HEK293T (cell line): ENCODE data around the gene BFAR.
"Not testable (repeated sequence)": the region's sequence is repeated elsewhere in the genome, so short reads cannot be mapped to it uniquely, and the experiment has no call there.

Experiments used
- BHLHE40 ChIP-seq: fragments of 450-650 bp; IDR thresholded peaks from 2 replicates; pipeline ENCODE4 v1.6.1; 2016; ENCODE audit warnings: mild to moderate bottlenecking, moderate library complexity, borderline replicate concordance
- CTBP1 ChIP-seq: fragments of 450-650 bp; IDR thresholded peaks from 2 replicates; pipeline ENCODE4 v1.6.1; 2016; ENCODE audit warnings: borderline replicate concordance
- FOXA1 ChIP-seq: fragments of 450-650 bp; IDR thresholded peaks from 2 replicates; pipeline ENCODE4 v1.6.1; 2016; ENCODE audit warnings: mild to moderate bottlenecking
- FOXK2 ChIP-seq: fragments of 450-650 bp; IDR thresholded peaks from 2 replicates; pipeline ENCODE4 v1.6.1; 2016; ENCODE audit warnings: mild to moderate bottlenecking
- FOXM1 ChIP-seq: fragments of 450-650 bp; IDR thresholded peaks from 2 replicates; pipeline ENCODE4 v1.6.1; 2017; ENCODE audit warnings: mild to moderate bottlenecking, borderline replicate concordance
- HDGF ChIP-seq: fragments of 450-650 bp; IDR thresholded peaks from 2 replicates; pipeline ENCODE4 v1.6.1; 2017; ENCODE audit warnings: antibody characterized with exemption, borderline replicate concordance
- LEF1 ChIP-seq: fragments of 450-650 bp; IDR thresholded peaks from 2 replicates; pipeline ENCODE4 v1.6.1; 2017; ENCODE audit warnings: mild to moderate bottlenecking, borderline replicate concordance
- PKNOX1 ChIP-seq: fragments of 450-650 bp; IDR thresholded peaks from 2 replicates; pipeline ENCODE4 v1.6.1; 2016
- SP1 ChIP-seq: fragments of 450-650 bp; IDR thresholded peaks from 2 replicates; pipeline ENCODE4 v1.6.1; 2017
- SUZ12 ChIP-seq: fragments of 450-650 bp; IDR thresholded peaks from 2 replicates; pipeline ENCODE4 v1.6.1; 2016; ENCODE audit warnings: mild to moderate bottlenecking
- ZNF384 ChIP-seq: fragments of 450-650 bp; IDR thresholded peaks from 2 replicates; pipeline ENCODE4 v1.6.1; 2016

- not testable (repeated sequence) for TF ChIP-seq BHLHE40, HDGF, CTBP1, SP1, FOXM1, FOXK2, SUZ12, FOXA1, ZNF384, PKNOX1, LEF1
Observed at GRCh38 chr16:14701859-14702258, 69.1 kb downstream of the BFAR start.
